GM12864 (cell line): ENCODE measurements around the gene ATP2A2.

Experiments used
- DNase-seq: peaks from one replicate; pipeline ENCODE4 v3.0.0-alpha.2; 2011; ENCODE audit warnings: low read depth
- H3K4me3 ChIP-seq: 2 replicates; pipeline ENCODE4 v1.5.1; 2011; ENCODE audit warnings: mild to moderate bottlenecking, low read depth, low read length, control low read depth
- TF ChIP-seq, protein P1 (sequence below): IDR thresholded peaks from 2 replicates; pipeline ENCODE4 v1.5.1; 2011; ENCODE audit warnings: low read depth, mild to moderate bottlenecking, moderate library complexity, low read length, control low read depth, inconsistent platforms; ENCODE audit errors: missing control alignments

The ATP2A2 gene

DNA sequence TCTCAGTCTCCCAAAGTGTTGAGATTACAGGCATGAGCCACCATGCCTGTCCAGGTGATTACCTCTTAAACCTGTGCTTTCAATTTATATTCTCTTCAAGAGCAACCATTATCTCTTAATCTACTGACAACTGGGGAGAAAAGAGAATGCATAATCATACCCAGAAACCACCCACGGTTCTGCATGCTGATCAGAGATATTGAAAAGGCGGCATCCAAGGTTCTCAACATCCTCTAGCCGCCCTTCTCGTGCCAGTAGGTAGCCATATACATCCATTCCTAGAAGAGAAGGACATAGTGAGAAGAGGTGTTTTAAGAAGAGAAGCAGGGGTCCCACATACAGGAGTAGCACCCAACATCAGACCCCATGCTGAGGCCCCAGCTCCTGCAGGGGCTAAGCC lies 101.6 kb downstream of the ATP2A2 start:
- no peak overlapping the region for H3K4me3 ChIP-seq
- DNase-seq: no peak
- TF ChIP-seq, protein P1, sequence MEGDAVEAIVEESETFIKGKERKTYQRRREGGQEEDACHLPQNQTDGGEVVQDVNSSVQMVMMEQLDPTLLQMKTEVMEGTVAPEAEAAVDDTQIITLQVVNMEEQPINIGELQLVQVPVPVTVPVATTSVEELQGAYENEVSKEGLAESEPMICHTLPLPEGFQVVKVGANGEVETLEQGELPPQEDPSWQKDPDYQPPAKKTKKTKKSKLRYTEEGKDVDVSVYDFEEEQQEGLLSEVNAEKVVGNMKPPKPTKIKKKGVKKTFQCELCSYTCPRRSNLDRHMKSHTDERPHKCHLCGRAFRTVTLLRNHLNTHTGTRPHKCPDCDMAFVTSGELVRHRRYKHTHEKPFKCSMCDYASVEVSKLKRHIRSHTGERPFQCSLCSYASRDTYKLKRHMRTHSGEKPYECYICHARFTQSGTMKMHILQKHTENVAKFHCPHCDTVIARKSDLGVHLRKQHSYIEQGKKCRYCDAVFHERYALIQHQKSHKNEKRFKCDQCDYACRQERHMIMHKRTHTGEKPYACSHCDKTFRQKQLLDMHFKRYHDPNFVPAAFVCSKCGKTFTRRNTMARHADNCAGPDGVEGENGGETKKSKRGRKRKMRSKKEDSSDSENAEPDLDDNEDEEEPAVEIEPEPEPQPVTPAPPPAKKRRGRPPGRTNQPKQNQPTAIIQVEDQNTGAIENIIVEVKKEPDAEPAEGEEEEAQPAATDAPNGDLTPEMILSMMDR: no peak
